Measurements from ENCODE around the gene CLDN20. TPM values are rescaled to one million over a fixed set of nuclear protein-coding genes. Genes with fewer than 3 reads are reported as not detected.

Gene CLDN20
- total RNA-seq, 2 donors from 2014 or later = not detected

DNA sequence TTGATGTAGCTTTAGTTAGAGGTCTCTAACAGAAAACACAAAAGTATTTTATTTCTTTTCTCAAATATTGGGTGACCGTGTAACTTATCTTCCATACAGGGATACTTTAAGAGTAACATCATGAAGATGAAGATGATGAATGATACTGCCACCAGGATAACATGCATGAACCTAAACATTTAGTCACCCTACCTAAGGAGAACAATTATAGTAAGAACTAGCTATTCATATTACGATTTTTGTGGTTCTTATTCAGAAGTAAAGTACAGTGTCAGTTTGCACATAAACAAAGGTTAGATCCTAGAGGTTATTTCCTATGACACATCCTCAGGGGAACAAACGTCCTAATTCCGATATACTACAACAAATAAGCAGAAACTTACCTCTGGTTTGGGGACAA lies 21.0 kb downstream of the CLDN20 start:
- TF ChIP-seq, protein P1, sequence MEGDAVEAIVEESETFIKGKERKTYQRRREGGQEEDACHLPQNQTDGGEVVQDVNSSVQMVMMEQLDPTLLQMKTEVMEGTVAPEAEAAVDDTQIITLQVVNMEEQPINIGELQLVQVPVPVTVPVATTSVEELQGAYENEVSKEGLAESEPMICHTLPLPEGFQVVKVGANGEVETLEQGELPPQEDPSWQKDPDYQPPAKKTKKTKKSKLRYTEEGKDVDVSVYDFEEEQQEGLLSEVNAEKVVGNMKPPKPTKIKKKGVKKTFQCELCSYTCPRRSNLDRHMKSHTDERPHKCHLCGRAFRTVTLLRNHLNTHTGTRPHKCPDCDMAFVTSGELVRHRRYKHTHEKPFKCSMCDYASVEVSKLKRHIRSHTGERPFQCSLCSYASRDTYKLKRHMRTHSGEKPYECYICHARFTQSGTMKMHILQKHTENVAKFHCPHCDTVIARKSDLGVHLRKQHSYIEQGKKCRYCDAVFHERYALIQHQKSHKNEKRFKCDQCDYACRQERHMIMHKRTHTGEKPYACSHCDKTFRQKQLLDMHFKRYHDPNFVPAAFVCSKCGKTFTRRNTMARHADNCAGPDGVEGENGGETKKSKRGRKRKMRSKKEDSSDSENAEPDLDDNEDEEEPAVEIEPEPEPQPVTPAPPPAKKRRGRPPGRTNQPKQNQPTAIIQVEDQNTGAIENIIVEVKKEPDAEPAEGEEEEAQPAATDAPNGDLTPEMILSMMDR (IDR thresholded peaks at IDR 0.05) = no peak
- Histone ChIP-seq H3K27ac (no peak overlapping the region), H3K27me3 (replicated peaks; ENCODE audit: insufficient read depth) (no peaks in the 10 kb centered on the region), H3K9me3 (no peaks in the 10 kb centered on the region), H3K36me3 (peaks cover 8% of the 10 kb centered on the region), H3K4me1 (ENCODE audit: control insufficient read depth in 1 of 2, low read depth in 2 of 2) (peaks cover 0 to 8% of the 10 kb centered on the region in 2 donors), H3K4me3 (no peak overlapping the region)
- DNase-seq (ENCODE audit: low spot score) (no peak), ATAC-seq (ENCODE audit: insufficient number of reproducible peaks, low FRiP score, low read depth) (no peak)

- peaks cover 10% of the 10 kb centered on the region for H3K36me3 ChIP-seq
- H3K9me3 ChIP-seq = no peaks in the 10 kb centered on the region
- no peak overlapping the region for H3K4me3 ChIP-seq
- no peaks in the 10 kb centered on the region for H3K27me3 ChIP-seq (replicated peaks; ENCODE audit: insufficient read depth)
- TF ChIP-seq, protein P1 (IDR thresholded peaks at IDR 0.05) = no peak
- no peak overlapping the region for H3K27ac ChIP-seq
- ATAC-seq (ENCODE audit: insufficient number of reproducible peaks, low FRiP score, low read depth) = no peak
- H3K4me1 ChIP-seq (ENCODE audit: control insufficient read depth in 1 of 2, low read depth in 2 of 2) = peaks cover 0 to 2% of the 10 kb centered on the region in 2 donors
- no peak for DNase-seq (ENCODE audit: low spot score)
These were observed 23.9 kb downstream of the CLDN20 start for GRCh38 chr6:155287762-155288161.

GRCh38 chr6:155290491-155290890 lies 26.7 kb downstream of the CLDN20 start:
- no peak for ATAC-seq (ENCODE audit: insufficient number of reproducible peaks, low FRiP score, low read depth)
- TF ChIP-seq, protein P1 (IDR thresholded peaks at IDR 0.05) = no peak

GRCh38 chr6:155291291-155291690 lies 27.5 kb downstream of the CLDN20 start:
- no peaks in the 10 kb centered on the region for H3K27me3 ChIP-seq (replicated peaks; ENCODE audit: insufficient read depth)
- H3K4me1 ChIP-seq (ENCODE audit: control insufficient read depth in 1 of 2, low read depth in 2 of 2) = no peaks in the 10 kb centered on the region
- H3K9me3 ChIP-seq = no peaks in the 10 kb centered on the region
- peaks cover 7% of the 10 kb centered on the region for H3K36me3 ChIP-seq
- DNase-seq (ENCODE audit: low spot score) (no peak), ATAC-seq (ENCODE audit: insufficient number of reproducible peaks, low FRiP score, low read depth) (no peak)
- no peak overlapping the region for H3K4me3 ChIP-seq
- H3K27ac ChIP-seq = no peak overlapping the region
- TF ChIP-seq, protein P1 (IDR thresholded peaks at IDR 0.05) = no peak

More at GRCh38 chr6:155290491-155290890, 26.7 kb downstream of the CLDN20 start:
- Histone ChIP-seq H3K4me1 (ENCODE audit: control insufficient read depth in 1 of 2, low read depth in 2 of 2) (no peaks in the 10 kb centered on the region), H3K27ac (no peak overlapping the region), H3K36me3 (peaks cover 7% of the 10 kb centered on the region), H3K9me3 (no peaks in the 10 kb centered on the region), H3K4me3 (no peak overlapping the region), H3K27me3 (replicated peaks; ENCODE audit: insufficient read depth) (no peaks in the 10 kb centered on the region)
- DNase-seq (ENCODE audit: low spot score) = no peak

DNA sequence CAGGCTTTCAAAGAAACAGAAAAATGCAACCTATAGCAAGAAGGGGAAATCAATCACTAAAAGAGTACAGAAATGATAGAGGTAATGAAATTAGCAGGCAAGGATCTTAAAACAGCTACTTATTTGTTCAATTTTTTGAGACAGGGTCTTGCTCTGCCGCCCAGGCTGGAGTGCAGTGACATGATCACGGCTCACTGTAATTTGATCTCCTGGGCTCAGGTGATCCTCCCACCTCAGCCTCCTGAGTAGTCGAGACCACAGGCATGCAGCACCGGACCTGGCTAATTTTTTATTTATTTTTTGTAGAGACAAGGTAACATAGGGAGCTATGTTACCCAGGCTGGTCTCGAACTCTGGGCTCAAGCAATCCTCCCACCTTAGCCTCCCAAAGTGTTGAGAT lies 28.9 kb downstream of the CLDN20 start:
- DNase-seq (ENCODE audit: low spot score) (no peak), ATAC-seq (ENCODE audit: insufficient number of reproducible peaks, low FRiP score, low read depth) (no peak)
- Histone ChIP-seq H3K36me3 (peaks cover 7% of the 10 kb centered on the region), H3K4me1 (ENCODE audit: control insufficient read depth in 1 of 2, low read depth in 2 of 2) (no peaks in the 10 kb centered on the region), H3K4me3 (no peak overlapping the region), H3K27ac (no peak overlapping the region), H3K9me3 (no peaks in the 10 kb centered on the region), H3K27me3 (replicated peaks; ENCODE audit: insufficient read depth) (no peaks in the 10 kb centered on the region)
- TF ChIP-seq, protein P1 (IDR thresholded peaks at IDR 0.05) = no peak

Measured in thoracic aorta (tissue), 2 donors.